Right atrium auricular region (tissue), 2 donors: ENCODE results near the gene PTPRO. TPM values are rescaled to one million over a fixed set of nuclear protein-coding genes. Genes with fewer than 3 reads are reported as not detected.
A peak's percentile ranks its signal among the peaks of the same experiment; 100 is the strongest.

ENCODE experiments used
- DNase-seq: peaks from one replicate; pipeline ENCODE4 v3.0.0-alpha.2; 2019; ENCODE audit warnings: low spot score
- H3K27ac ChIP-seq, 2 donors: fragments of 200-600 bp; sonication (generic); 1 replicate in 1 of 2; 2 replicates in 1 of 2; pipeline ENCODE4 v1.5.1; 2016 to 2019
- H3K27me3 ChIP-seq, 2 donors: fragments of 200-600 bp; sonication (generic); one replicate each; pipeline versions ENCODE4 v1.5.1 to v1.6.0; 2017 to 2019
- H3K36me3 ChIP-seq: fragments of 200-600 bp; sonication (generic); one replicate; pipeline ENCODE4 v1.5.1; 2016
- H3K4me1 ChIP-seq, 2 donors: fragments of 200-600 bp; sonication (generic); one replicate each; pipeline versions ENCODE4 v1.5.1 to v1.6.0; 2017 to 2019
- H3K4me3 ChIP-seq, 2 donors: fragments of 200-600 bp; sonication (generic); 1 replicate in 1 of 2; 2 replicates in 1 of 2; pipeline ENCODE4 v1.5.1; 2017 to 2019; ENCODE audit warnings: mild to moderate bottlenecking in 1 of 2, moderate library complexity in 1 of 2
- H3K9me3 ChIP-seq, 2 donors: fragments of 200-600 bp; sonication (generic); one replicate each; pipeline ENCODE4 v1.5.1; 2019
- CTCF ChIP-seq, 2 donors: fragments of 200-600 bp; sonication (generic); IDR thresholded peaks; one replicate each; pipeline ENCODE4 v1.5.1; 2019; ENCODE audit warnings: antibody characterized with exemption in 2 of 2
- total RNA-seq, 2 donors: library from RNA; depleted of rRNA; stranded (reverse); fragments of >200 nt; gene quantifications; one replicate each; pipeline ENCODE4 v1.1.0, GENCODE V29; 2016

Gene PTPRO
- total RNA-seq, 2 donors from 2014 or later, result 0.30 to 2.9 TPM

- Histone ChIP-seq H3K9me3 (no peaks in the 10 kb centered on the region), H3K4me3 (no peak overlapping the region), H3K36me3 (no peaks in the 10 kb centered on the region), H3K4me1 (no peaks in the 10 kb centered on the region), H3K27ac (no peak overlapping the region), H3K27me3 (no peaks in the 10 kb centered on the region)
- DNase-seq, result no peak
- no peak for TF ChIP-seq CTCF (IDR thresholded peaks at IDR 0.05)
These were observed 218.2 kb downstream of the PTPRO start for GRCh38 chr12:15540469-15540872.

- Histone ChIP-seq H3K27me3 (no peaks in the 10 kb centered on the region), H3K4me1 (no peaks in the 10 kb centered on the region), H3K36me3 (no peaks in the 10 kb centered on the region), H3K4me3 (no peak overlapping the region), H3K27ac (no peak overlapping the region), H3K9me3 (no peaks in the 10 kb centered on the region)
- no peak for DNase-seq
- no peak for TF ChIP-seq CTCF (IDR thresholded peaks at IDR 0.05)
These were observed 219.8 kb downstream of the PTPRO start for GRCh38 chr12:15541996-15542631.

GRCh38 chr12:15543347-15543746, 221.0 kb downstream of the PTPRO start:
- no peaks in the 10 kb centered on the region for H3K4me1 ChIP-seq
- no peak overlapping the region for H3K27ac ChIP-seq
- H3K4me3 ChIP-seq, result no peak overlapping the region
- no peaks in the 10 kb centered on the region for H3K27me3 ChIP-seq
- H3K36me3 ChIP-seq, result no peaks in the 10 kb centered on the region
- TF ChIP-seq CTCF (IDR thresholded peaks at IDR 0.05), result no peak
- no peak for DNase-seq
- H3K9me3 ChIP-seq, result no peaks in the 10 kb centered on the region

- TF ChIP-seq CTCF (IDR thresholded peaks at IDR 0.05), result no peak
- Histone ChIP-seq H3K36me3 (no peaks in the 10 kb centered on the region), H3K9me3 (no peaks in the 10 kb centered on the region), H3K27ac (no peak overlapping the region), H3K4me3 (no peak overlapping the region), H3K4me1 (no peaks in the 10 kb centered on the region), H3K27me3 (no peaks in the 10 kb centered on the region)
- DNase-seq, result no peak
These were observed 222.3 kb downstream of the PTPRO start for GRCh38 chr12:15544589-15544988.

- no peak for TF ChIP-seq CTCF (IDR thresholded peaks at IDR 0.05)
- H3K36me3 ChIP-seq, result no peaks in the 10 kb centered on the region
- no peak overlapping the region for H3K27ac ChIP-seq
- no peaks in the 10 kb centered on the region for H3K4me1 ChIP-seq
- no peaks in the 10 kb centered on the region for H3K9me3 ChIP-seq
- no peak overlapping the region for H3K4me3 ChIP-seq
- no peak for DNase-seq
- no peaks in the 10 kb centered on the region for H3K27me3 ChIP-seq
These were observed 223.0 kb downstream of the PTPRO start for GRCh38 chr12:15545334-15545733.

- Histone ChIP-seq H3K4me1 (no peaks in the 10 kb centered on the region), H3K27me3 (no peaks in the 10 kb centered on the region), H3K4me3 (no peak overlapping the region), H3K36me3 (no peaks in the 10 kb centered on the region), H3K9me3 (no peaks in the 10 kb centered on the region), H3K27ac (peak overlapping the region in 1 of 2 donors; percentile 28)
- DNase-seq, result no peak
- TF ChIP-seq CTCF (IDR thresholded peaks at IDR 0.05), result no peak
These were observed 223.9 kb downstream of the PTPRO start for GRCh38 chr12:15546102-15546701.
